Left ventricle myocardium superior (tissue), 1 donor: ENCODE results near the gene NMT2. TPM values are rescaled to one million over a fixed set of nuclear protein-coding genes. Genes with fewer than 3 reads are reported as not detected.

Source experiments
- total RNA-seq: library from RNA; stranded (reverse); fragmentation: NEBNext Ultra II Directional; extraction: Animal tissue kit (Norgen Biotek cat#: 25700); gene quantifications from one replicate; pipeline ENCODE4 v1.2.1, GENCODE V29; 2021
- donor health status: DM: no; HTN: yes; CAD: no; lungs with severe emphysema.

The NMT2 gene
- total RNA-seq, 1 donor from 2014 or later, result 14.9 TPM

Other genes starting within 250 kb of the NMT2 start
- gene DCLRE1C, start 214.6 kb downstream of the NMT2 start, total RNA-seq, result 2.7 TPM
- gene MEIG1, start 209.3 kb downstream of the NMT2 start, total RNA-seq, result not detected
- gene OLAH, start 124.8 kb downstream of the NMT2 start, total RNA-seq, result not detected
- not detected for gene ACBD7, start 79.9 kb downstream of the NMT2 start, total RNA-seq
- 8.4 TPM for gene RPP38, start 71.3 kb downstream of the NMT2 start, total RNA-seq
- gene FAM171A1, start 202.6 kb upstream of the NMT2 start, total RNA-seq, result 11.6 TPM